Inflammatory macrophage treated with lipopolysaccharide for 4 hours (primary cell): ENCODE measurements around the gene PSMD13.

Source experiments
- DNase-seq: peaks from one replicate; pipeline ENCODE4 v3.0.0-alpha.2; 2020

The PSMD13 gene

DNA sequence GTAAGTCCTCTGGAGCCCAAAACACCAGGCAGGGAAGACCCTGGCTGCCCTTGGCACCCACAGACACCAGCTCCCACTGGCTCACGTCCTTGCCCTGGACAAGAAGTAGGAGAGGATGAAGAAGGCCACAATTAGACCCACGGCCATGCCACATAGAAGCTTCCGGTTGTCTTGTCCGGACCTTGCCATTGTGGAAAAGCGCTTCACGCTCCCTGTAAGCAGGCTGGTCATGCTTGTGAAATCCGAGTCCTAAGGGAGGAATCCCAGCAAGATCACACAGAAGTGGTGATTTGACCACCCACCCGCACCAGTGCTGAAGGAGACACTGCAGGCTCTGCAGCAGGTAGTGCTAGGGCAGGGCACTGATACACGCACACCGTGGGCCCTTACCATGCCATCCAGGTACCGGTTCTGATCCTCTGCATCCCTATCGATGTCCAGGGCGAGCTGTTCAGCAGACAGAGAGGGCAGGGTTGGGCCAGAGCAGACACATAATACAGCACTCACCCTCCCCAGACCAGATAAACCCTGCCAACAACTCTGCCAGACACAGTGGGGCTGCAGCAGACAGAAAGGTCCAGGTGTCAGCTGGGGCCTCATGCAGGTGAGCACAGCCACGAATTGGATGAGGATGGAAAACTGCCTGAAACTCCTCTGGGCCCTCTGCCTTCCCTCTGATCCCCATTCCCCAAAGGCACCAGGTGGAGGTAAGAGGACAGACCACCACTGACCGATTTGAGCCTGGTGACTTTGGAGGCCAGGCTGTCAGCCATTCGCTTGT lies 31.4 kb upstream of the PSMD13 start:
- DNase-seq: no peak

GRCh38 chr11:206002-206384 lies 30.8 kb upstream of the PSMD13 start:
- DNase-seq: no peak

GRCh38 chr11:206526-207207 lies 30.1 kb upstream of the PSMD13 start:
- DNase-seq: peak; percentile 21

DNA sequence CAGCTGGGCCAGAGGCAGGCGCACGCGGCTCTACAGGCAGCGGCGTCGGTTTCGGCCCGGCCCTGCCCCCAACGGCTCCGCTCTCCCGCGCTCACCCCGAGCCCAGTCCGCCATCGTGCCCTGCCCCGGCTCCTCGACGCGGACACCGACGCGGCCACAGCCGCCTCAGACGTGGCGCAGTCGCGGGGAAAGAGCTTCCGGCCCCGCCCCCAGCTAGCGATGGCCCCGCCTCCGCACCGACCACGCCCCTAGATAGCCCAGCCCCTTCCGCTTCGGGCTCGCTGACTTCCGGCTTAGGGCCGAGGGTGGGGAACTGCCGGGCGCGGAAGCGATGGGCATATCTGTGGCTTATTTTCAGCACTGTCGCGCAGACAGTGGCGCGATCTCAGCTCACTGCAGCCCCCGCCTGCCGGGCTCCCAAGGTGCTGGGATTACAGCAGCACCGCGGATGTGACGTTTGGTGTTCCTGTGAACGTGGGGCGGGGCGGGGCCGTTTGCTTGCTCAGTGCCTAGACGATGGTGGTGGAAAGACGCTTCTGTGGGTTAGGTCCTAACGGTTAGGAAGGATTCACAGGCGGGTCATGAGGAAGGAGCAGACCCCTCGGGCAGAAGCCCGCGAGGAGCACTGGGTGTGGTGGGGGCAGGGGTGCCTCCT lies 29.4 kb upstream of the PSMD13 start, which contains the start of the genes BET1L and RIC8A:
TSS of gene BET1L (minus strand) at position 192 of the 655 bp plus-strand sequence. CDS start at position 114, 78 bp downstream.
TSS of gene RIC8A (plus strand) at position 501 of the 655 bp plus-strand sequence. CDS start 1,147 bp downstream, outside the sequence.
- DNase-seq: peak; percentile 98

DNA sequence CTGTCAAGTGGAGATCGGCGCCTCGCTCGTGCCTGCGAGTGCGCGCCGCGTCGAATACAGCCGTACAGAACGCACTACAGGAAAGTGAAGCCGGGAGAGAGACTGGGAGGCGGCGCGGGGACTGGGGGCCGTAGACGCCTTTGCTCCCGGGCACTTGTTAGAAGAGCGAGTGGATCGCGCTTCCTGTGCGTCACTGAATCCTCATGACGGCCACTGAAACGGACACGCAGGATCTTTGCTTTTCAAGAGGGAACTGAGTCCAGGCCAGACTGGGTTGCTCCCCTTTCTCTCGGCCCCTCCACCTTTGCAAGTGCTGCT lies 29.0 kb upstream of the PSMD13 start:
- DNase-seq: peak; percentile 71

DNA sequence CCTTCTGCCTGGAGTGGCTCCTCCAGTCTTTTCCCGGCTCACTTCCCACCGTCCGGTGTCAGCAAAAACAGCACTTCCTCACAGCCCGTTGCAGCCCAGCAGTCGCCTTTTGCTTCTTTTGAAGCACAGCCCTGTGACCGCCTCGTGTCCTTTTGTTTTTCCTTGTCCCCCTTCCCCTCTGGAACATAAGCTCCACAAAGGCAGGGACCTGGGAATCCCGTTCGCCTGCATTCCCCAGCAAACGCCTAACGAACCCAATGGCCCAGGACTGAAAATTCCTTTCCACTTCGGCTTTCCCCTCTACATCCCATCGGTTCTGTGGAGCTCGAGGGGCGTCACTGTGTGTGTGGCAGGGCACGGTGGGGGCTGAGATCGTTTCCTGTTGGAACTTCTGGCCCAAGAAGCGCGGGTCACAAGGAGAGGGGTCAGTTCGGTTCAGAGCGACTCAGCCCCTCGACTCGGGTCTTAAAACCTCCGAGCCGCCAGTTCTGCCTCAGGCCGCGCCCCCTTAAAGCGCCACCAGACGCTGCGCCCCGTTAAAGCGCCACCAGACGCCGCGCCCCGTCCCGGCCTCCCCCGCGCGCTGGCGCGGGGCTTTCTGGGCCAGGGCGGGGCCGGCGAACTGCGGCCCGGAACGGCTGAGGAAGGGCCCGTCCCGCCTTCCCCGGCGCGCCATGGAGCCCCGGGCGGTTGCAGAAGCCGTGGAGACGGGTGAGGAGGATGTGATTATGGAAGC lies 28.4 kb upstream of the PSMD13 start:
- peak; percentile 85 for DNase-seq

GRCh38 chr11:208917-209260 lies 27.9 kb upstream of the PSMD13 start:
- no peak for DNase-seq

- no peak for DNase-seq
These were observed 27.3 kb upstream of the PSMD13 start for GRCh38 chr11:209275-210121.

DNA sequence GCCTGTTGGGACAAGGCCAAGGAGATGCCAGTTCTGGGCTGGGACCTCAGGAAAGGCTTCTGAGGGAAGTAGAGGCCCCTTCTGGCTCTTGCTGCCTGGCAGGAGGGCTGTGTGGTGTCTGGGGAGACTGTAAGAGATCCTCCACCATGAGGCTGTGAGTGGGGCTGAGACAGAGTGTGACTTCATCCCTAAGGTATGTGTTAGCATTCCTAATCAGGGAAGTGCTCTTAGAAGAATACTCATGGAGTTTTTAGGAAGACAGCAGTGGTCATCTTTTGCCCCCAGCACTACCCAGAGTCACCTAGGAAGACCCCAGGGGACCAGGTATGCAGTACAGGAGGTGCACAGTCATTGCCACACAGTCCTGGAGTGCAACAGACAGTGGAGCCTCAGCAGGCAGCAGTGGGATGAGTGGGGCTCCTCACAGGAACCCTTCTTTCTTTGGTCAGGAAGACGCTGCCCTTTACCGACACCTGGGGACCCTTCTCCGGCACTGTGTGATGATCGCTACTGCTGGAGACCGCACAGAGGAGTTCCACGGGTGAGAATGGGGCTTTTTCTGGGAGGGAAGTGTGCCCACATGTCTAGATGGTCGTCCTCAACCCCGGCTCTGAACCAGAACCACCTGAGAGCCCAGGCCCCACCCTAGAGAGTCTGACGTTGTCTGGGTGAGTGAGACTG lies 26.5 kb upstream of the PSMD13 start:
- DNase-seq: no peak

GRCh38 chr11:210803-211180 lies 26.0 kb upstream of the PSMD13 start:
- no peak for DNase-seq

GRCh38 chr11:211295-211694 lies 25.5 kb upstream of the PSMD13 start:
- DNase-seq: no peak

DNA sequence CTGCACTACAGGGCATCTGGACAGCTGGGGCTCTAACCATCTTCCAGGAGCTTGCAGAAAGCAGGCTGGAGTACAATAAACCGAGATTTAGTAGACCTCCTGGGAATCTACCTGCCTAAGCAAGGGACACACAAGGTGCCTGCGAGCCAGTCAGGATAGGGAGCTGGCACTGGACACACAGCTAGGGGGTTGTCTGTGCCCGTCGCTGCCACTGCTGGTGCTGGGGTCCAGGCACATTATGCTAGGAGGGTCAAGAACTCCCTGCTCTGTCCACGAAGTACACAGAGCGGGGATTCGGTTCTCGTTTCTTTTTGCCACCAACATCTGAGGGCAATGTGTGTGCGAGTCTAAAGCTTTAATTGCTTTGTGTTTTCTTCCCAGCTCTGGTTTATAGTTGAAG lies 25.0 kb upstream of the PSMD13 start:
- DNase-seq: no peak

GRCh38 chr11:212150-213100 lies 24.4 kb upstream of the PSMD13 start:
- no peak for DNase-seq

DNA sequence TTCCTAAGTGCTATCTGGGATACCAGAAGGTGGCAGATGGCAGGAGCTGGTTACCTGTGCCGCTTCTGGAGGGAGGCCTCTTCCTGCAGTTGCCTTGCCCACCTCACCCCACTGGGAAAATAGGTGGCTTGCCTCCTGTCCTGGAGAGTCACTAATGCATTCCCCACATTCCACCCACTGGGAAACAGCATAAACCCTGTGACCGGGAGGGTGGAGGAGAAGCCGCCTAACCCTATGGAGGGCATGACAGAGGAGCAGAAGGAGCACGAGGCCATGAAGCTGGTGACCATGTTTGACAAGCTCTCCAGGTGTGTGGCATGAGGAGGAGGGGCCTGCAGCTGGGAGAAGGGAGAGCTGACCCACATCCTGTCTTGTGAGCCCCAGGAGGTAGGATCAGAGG lies 23.7 kb upstream of the PSMD13 start:
- DNase-seq: no peak

DNA sequence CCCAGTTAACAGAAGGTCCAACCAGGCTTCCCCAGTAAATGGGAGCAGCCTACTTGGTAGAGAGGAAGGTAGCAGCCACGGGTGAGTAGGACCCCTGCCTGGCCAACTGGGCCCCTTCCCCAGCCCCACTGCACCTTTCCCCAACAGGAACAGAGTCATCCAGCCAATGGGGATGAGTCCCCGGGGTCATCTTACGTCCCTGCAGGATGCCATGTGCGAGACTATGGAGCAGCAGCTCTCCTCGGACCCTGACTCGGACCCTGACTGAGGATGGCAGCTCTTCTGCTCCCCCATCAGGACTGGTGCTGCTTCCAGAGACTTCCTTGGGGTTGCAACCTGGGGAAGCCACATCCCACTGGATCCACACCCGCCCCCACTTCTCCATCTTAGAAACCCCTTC lies 22.7 kb upstream of the PSMD13 start:
- DNase-seq: no peak

DNA sequence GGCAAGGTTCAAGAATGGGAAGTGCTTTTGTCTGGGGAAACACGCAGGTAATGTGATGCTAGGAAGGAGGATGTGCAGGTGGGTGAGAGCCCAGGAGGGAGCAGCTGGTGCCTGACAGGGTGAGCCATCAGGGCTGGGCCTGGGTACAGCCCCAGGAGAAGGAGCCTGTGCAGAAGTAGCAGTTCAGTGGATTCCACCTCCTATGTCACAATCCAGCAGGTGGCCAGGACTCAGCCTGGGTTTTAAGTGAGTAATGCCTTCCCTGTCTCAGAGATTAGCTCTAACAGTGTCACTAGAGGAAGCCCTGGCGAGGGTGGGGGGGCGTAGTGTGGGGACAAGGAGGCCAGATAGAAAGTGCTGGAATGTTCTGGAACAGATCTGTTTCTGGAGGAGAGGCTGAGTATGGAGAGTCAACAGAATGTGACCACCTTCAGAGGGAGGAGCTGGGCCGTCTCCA lies 21.2 kb upstream of the PSMD13 start:
- no peak for DNase-seq

DNA sequence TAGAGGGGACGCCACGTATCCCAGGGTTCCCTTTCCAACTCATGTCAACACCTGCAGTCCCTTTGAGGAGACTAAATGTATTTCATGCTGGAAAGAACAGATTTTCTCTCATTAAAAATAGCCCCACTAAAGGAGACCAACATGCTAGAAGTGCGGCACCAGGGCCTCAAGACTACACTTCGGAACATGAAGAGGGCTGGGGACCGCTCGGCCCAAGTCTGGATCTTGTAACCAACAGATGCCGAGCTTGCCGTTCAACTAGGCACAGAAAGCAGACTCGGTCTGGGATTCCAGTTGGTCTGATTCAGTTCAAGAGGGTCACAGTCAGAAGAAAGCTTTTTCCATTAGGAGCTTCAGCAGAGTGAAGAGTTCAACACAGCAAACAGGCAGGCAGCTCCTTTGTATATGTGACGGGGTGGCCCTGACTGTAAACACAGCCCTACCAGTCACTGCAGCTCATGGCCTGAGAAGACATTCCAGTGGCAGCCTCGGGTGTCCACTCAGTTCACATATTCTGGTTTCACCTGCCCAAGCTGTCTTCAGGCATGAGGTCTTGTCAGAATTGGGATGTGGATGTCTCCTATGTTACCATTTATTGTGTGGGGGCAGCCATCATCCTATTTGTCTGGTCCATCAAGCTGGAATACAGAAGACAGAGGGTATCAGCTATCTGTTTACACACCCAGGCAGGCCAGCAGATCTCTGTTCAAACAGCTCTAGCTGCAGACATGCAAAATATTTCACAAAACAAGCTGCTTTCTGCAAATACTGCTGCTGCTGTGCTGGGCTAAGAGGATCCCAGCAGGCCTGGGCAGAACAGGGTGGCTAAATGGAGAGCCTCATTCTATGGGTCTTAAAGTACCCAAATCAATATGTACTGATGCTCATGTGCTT lies 20.4 kb upstream of the PSMD13 start:
- no peak for DNase-seq

GRCh38 chr11:217704-218103 lies 19.1 kb upstream of the PSMD13 start:
- DNase-seq: no peak

- no peak for DNase-seq
These were observed 17.8 kb upstream of the PSMD13 start for GRCh38 chr11:218815-219593.
